HUDEP-2 (cell line): Measurements from ENCODE around the gene MAN1C1.

Experiments used
- DNase-seq, 76 experiments: peaks; one replicate each; lab custom pipeline; 2025; ENCODE audit not compliant: unreplicated experiment in 76 of 76; lab: John Stamatoyannopoulos, UW

MAN1C1 gene

DNA sequence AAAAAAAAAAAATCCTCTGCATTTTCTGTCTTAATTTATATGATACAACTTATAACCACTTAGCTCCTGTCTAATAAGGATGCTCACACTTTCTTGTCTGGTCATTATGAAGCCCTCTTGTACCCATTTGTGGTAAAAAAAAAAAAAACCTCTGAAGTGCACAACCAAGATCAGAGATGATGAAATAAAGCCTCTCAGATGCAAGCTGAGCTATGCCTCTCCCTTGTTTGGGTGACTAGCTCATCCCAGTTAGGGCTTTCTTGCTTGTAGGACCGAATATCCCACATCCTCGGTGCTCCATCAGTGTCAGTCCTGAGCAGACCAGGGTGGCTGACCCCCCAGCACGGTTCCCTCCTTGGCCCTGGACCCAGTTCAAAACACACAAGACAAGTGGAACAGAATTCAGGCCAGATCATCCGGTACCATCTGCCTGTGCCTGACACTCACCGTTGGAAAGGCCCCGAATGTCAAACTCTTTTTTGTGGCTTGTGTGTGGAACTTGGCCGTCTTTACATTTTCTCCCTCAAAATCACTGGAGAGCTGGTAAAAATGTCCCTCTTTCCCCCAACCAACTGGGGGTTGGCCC, 177.1 kb downstream of the MAN1C1 start:
- no peak for DNase-seq

DNA sequence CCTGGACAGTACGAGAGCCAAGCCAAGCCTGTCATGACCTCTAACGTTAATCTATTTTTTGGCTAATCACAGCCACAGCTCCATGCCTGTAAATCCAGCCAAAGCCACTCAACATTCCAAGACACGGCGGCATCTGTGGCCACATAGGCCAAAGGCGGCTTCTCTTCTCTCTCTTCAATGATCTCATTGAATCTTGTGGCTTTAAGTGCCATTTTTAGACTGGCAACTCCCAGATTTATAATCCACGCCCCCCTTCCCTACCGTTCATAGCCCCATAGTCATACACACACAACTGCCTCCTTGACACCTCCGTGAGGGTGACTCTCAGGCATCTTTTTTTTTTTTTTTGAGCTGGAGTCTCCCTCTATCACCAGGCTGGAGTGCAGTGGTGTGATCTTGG, 177.7 kb downstream of the MAN1C1 start:
- no peak for DNase-seq

DNA sequence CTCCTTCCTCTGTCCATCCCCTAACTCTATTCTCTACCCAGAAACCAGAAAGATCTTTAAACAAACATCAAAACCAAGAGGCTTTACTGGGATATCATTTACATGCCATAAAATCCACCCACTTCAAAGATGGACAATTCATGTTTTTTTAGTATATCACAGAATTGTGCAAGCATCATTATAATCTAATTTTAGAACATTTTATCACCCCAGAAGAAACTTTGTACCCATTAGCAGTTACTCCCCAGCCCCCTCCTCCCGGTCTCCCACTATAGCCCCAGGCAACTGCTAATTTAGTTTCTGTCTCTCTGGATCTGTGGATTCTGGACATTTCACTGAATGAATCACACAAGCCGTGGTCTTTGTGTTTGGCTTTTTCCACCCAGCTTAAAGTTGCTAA, 178.6 kb downstream of the MAN1C1 start:
- DNase-seq = no peak

DNA sequence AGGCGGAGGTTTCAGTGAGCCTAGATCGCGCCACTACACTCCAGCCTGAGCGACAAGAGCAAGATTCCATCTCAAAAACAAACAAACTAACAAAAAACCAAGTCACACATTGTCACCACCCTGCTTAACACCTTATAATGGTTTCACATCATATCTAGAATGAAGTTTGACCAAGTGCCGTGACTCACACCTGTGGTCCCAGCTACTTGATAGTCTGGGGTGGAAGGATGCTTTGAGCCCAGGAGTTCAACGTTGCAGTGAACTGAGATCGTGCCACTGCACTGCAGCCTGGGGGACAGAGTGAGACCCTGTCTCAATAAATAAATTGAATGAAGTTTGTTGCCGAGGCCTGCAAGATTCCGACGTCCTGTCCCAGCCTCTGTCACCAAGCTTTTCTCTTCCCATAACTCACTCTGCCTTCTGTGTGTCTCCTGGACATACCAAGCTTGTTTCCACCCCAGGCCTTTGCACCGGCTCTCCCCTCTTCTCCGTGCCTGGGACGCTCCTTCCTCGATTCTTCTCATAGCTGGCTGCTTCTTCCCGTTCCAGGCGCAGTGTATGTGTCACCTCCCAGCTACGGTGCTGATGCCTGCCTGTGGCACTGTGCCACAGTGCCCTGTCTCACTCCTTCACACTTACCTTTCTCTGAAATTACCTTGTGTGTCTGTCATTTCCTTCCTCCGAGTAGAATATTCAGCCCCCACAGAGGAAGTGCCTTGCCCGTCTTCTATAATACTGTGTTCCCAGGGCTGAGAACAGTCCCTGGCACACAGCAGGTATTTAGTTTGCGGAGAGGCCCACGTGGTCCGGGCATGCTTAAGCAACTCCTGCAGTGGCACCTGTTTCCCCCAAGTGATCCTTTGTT, 179.6 kb downstream of the MAN1C1 start:
- DNase-seq = no peak

DNA sequence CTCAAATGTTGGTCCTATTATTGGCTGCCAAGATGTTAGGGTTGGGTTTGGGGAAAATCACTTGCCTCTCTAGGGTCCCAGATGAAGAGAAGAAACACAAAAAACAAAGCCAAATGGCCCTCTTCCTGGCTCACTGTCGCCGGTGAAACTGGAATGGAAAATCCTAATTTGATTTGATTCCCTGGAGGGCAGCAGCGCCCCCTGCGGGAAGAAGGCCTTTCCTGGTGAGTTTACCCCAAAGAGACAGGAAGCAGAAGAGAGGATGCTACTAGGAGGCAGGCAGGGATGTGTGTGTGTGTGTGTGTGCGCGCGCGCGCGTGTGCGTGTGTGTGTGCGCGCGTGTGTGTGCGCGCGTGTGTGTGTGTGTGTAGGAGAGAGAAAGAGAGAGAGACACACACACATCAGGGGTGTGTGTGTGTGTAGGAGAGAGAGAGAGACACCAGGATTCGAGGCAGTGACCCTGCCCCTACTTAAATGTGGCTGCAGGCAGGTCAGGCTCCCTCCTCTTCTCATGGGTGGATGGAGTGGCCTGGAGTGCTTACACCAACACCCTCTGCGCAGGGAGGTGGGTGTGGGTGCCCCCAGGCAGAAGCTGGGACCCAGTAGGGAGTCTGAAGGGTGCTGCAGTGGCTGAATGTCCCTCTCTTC, 180.3 kb downstream of the MAN1C1 start:
- DNase-seq = peak in 66 of 76 experiments; percentile 8 to 82 (median 52)

DNA sequence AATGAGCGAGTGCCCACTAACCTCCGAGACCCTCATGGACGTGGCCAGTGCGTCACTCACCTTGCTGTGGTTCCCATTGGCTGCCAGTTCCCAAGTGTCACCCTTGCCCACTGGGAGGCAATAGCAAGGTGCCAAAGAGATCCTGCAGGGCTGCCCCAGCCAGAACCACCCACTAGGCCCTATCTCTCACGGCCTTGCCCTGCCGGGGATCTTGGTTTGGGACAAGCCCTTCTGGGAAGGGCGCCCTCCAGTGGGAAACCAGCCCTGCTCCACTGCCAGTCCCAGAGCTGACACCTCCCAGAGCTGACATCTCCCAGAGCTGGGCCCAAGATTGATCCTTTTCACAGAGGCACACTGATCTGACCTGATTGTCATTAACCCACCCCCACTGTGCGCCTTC, 181.3 kb downstream of the MAN1C1 start:
- peak in 66 of 76 experiments; percentile 10 to 75 (median 54) for DNase-seq

DNA sequence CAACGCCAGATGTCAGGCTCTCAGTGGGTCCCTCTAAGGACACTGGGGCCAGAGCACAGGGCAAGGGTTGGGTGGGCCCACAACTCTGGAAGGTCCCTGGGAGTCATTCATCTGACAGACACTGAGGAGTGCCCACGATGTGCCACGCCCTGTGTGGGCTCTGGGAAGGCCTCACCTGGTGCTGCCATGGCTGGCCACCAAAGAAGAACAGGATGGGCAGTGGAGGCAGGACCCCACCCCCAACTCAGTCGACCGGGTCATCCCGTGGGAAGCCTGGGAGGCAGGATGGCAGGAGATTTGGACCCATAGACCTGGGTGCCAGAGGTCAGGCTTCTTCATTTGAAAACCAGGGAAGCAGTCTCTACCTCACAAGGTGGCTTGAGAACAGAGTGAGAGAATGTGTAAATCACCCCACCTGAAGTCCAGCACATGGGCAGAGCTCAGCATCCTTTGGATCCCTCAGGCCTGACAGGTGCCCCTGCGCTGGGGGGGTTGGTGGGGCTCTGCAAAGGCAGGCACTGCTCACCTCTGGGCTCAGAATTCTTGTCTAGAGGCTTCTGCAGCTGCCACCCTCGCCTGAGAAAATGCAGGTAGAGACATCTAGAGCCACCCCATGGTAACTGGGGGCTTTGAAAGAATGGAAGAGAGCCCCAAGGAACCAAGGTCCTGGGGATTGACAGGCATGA, 182.2 kb downstream of the MAN1C1 start:
- no peak for DNase-seq

DNA sequence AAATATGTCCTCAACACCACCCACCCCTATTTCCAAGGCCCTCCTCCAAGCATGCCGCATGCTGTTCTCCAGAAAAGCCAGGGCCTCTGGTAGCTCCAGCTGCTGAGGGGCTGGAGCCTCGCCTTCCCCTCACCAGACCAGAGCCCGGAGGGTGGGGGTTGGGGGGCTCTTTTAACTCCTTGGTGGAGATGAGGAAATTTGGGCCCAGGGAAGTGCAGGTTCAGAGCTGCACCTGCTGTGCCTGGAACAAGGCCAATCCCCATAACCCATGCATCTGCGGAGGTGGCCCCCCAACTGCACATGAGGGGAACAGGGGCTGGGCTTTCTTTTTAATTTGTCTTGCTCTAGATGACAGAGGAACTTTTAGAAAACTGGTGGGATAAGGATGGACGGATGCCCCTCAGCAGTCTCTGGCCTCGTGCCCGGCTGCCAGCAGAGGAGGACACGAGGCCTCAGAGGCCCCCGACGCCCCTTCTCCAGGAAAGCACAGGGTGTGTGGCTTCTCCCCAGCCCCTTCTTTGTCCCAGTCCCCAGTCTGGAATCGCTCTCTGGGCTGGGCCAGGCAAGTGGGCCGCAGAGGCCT, 182.9 kb downstream of the MAN1C1 start:
- DNase-seq = no peak

DNA sequence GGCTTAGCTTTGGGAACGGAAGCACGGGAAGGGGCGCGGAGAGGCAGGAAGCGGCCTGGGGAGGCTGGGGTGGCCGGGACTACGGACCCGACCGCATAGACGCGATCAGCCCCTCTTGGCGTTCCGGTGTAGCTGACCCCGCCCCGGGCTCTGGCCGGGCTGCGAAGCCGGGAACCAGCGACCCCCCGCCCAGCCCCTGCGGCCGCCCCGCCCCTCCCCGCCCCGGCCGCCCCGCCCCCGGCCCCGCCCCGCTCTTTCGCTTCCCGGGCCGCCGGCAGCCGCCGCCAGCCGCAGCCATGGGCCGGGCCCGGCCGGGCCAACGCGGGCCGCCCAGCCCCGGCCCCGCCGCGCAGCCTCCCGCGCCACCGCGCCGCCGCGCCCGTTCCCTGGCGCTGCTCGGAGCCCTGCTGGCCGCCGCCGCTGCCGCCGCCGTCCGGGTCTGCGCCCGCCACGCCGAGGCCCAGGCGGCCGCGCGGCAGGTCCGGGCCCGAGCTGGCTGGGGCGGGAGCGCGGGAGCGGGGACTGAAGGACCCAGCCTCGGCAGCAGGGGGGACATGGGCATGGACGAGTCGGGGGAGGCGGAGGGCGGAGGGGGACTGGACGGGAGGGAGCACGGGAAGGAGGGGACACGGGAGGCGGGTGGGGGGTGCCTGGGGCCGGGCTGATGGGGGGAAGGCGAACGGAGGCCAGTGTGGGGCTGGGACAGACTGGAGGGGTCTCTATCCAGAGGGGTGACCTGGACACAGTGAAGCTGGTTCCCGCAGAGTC, 183.5 kb downstream of the MAN1C1 start, which contains the start of gene SELENON:
SELENON (plus strand) TSS at position 259 of the 768 bp plus-strand sequence; CDS start at position 297, 38 bp downstream.
- peak in 4 of 76 experiments; percentile 10 to 30 (median 17) for DNase-seq

DNA sequence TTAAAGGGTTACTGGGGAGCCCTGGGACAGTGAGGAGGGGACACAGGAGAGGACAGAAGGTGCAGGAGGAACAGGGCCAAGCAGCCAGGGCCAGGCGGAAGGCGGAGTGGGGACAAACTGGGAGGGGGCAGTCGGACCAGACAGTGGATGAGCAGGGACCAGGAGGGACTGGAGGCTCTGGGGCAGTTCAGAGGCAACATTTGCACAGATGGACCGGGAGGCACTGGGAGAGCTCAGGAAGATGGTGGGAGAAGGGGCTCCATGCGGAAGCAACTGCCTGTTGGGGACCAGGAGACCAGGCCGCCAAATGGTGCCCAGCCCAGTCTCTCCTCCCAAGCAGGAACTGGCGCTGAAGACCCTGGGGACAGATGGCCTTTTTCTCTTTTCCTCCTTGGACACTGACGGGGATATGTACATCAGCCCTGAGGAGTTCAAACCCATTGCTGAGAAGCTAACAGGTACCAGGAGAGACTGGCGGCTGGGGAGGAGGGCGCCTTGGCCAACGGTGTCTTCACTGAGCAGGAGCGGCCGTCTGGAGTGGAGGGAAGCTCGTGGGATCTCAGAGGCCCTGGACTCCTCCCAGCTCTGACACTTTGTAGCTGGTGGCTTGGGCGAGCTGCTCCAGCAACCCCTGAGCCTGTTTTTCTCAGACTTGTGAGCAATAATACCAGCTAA, 184.2 kb downstream of the MAN1C1 start:
- DNase-seq = peak in 1 of 76 experiments; percentile 16

DNA sequence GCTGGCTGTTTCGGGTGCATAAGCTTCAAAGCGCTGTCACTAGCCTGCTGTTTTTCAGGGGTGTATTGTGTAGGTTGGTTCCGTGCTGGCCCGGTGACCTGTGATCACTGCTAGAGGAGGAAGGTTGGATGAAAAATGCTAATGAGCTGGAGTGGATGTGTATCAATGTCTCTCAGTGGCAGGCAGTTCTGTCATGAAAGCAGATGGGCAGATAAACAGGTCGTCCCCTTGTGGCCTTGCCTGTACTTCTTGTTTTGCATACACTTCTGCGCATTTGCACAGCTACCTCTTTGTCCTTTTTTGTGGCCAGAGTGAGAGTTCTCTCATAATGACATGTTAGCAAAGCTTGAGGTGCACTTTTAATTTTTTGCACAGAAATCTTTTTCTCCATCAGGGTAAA, 186.3 kb downstream of the MAN1C1 start:
- peak in 4 of 76 experiments; percentile 8 to 31 (median 14) for DNase-seq

DNA sequence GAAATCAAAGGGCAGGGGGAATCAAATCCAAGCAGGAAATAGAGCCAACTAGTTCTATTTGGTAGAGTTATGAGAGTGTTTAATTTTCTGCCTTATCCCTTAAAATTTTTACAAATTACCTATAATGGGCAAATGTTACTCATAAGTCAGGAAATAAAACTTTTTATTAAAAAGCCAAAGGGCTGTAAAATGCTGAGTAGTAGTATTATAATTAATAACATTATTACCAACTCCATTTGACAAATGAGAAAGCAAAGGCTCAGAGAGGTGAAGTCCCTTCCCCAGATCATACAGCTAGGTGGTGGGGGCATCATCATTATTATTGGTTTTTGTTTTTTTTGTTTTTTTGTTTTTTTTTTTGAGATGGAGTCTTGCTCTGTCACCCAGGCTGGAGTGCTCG, 186.8 kb downstream of the MAN1C1 start:
- DNase-seq = no peak

DNA sequence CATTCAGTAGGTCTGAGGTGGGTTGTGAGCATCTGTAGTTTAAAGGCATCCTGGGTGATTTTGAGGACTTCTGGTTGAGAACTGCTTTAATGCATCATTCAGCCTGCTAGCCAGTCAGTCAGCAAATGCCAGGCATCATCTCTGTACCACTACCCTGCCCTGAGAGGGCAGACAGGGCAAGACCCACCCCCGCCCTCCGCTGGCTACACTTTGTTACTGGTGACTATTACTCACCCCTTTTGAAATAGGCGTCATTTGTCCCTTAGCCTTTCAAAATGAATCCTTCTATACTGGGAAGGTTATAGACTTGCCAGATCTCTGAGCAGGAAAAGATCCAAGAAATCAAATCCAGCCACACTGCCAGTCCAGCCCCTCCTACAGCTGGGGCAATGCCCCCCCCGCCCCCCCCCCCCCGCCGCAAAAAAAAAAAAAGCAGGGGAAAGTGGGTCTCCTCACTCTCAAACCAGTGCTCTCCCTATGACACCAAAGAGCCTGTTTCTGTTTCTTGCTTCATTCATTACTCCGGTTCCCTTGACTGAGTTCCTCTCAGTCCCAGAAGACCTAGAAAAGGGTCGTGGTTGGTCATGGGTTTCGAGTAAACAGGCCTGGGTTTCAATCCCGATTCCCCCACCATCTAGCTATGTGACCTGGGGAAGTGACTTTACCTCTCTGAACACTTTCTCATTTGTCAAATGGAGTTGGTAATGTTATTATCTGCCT, 187.8 kb downstream of the MAN1C1 start:
- DNase-seq = no peak

DNA sequence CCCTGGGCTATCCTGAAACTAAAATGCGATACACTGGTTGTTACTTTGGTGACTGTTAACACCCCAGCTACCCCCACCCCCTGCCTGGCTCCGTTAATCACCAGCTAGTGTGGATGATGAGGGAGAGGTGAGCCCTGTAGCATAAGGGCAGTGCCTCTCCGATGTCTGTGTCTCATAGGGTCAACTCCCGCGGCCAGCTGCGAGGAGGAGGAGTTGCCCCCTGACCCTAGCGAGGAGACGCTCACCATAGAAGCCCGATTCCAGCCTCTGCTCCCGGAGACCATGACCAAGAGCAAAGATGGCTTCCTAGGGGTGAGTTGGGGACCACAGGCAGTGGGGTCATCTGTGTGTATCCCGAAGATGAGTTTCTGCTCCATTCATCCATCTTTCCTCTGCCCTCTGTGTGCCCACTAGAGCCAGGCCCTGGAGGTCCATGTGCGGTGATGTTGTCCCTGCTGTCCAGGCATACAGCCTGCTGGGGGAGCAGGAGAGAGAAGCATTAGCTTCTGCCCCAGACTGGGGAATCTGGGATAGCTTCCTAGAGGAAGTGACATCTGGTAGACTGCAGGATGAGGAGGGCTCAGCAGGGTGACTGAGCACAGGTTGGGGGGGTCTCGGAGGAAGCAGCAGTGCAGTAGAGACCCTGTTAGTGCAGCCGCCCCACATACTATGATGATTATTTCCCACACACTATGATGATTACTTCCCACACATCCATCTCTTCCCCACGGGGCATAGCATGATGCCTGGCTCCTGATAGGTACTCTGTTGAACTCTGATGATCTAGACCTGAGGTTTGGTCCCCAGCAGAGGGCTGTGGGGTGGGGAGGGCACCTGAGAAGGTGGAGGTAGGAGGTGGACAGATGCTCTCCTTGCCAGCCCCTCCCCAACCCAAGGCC, 188.6 kb downstream of the MAN1C1 start:
- DNase-seq = no peak

DNA sequence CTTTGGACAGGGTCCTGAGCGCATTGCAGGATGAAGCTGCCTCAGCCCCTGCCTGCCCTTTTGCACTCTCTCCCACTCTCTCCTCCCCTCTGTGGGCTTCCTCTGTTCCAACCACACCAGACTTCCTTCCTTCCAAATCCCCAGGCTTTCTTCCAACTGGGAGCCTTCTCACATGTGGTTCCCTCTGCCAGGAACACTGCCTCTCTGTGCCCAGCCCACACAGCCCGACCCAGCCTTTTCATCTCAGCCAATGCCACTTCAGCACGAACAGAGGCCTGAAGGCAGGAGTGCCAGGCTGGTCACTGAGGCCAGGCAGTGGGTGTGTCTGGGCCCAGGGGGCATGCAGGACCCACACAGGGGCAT, 189.3 kb downstream of the MAN1C1 start:
- no peak for DNase-seq

DNA sequence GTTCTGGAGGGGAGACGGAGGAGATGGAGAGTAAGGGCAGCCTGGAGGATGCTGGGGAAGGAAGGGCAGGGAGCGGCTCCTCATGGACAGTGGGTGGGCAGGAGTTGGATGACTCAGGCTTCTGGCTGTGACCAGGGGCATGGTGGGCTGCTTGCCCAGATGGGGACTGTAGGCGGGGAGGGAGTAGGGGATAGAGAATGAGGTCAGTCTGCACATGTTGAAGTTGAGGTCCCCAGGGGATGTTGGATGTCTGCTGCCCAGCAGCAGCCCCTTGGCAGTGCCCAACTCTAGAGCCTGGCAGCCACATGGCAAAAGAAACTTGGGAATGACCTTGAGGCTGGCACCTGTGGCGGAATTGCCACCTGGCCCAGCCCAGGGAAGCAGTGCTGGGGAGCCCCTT, 189.8 kb downstream of the MAN1C1 start:
- DNase-seq = no peak

DNA sequence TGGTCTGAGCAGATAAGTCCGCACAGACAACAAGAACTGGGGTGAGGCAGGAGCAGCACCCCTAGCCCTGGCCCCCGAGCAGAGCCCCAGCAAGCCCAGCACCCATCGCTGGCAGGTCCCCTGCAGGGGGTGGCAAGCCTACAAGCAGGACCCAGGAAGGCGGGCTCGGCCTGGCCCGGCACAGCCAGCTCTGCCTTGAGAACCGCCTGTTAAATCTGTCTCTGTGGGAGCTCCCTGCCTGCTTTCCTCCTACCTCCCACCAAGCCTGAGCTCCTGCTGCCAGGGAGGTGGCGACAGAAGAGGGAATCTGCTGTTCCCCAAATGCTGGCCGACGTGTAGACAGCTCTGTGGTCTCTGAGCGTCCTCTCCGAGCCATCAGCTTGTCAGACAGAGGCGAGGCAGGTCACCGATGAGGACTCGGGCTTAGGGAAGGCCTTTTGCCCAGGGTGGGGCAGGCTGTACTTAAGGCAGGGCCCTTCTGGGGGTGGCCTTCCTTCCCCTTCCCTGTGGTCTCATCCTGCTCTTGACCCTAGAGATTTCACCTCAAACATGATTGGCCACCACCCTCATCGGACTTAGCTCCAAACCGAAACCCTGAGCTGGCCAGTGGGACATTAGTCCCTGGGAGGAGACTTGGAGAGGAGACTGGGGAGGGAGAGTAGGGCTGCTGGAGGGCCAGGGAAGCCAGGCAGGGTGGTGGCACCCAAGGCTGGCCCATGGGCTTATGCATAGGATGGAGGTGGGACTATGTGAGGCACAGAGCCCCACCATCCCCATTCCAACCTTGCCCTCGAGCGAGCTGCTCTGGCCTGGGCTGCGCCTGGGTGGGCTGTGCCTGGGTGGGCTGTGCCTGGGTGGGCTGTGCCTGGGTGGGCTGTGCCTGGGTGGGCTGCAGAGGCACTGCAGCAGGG, 191.1 kb downstream of the MAN1C1 start:
- no peak for DNase-seq
